HG03064 (cell line): ENCODE results near the gene HIGD1C.
"Not testable (repeated sequence)": the region's sequence is repeated elsewhere in the genome, so short reads cannot be mapped to it uniquely, and the experiment has no call there.

Experiments used
- ATAC-seq: cut with Tn5 transposase; IDR thresholded peaks from one replicate; pipeline ENCODE4 v1.9.1; 2021; ENCODE audit warnings: low read depth; ENCODE audit not compliant: unreplicated experiment

HIGD1C gene

GRCh38 chr12:51013441-51013840, 61.1 kb downstream of the HIGD1C start:
- no peak for ATAC-seq

GRCh38 chr12:51014467-51014866, 62.1 kb downstream of the HIGD1C start:
- not testable (repeated sequence) for ATAC-seq

- ATAC-seq = no peak
These were observed 65.1 kb downstream of the HIGD1C start for GRCh38 chr12:51017452-51017851.

- no peak for ATAC-seq
These were observed 66.6 kb downstream of the HIGD1C start for GRCh38 chr12:51018956-51019355.

GRCh38 chr12:51019927-51020326, 67.6 kb downstream of the HIGD1C start:
- ATAC-seq = no peak
